ENCODE results near the gene FAM151B.
A peak's percentile ranks its signal among the peaks of the same experiment; 100 is the strongest.
"Not testable (repeated sequence)": the region's sequence is repeated elsewhere in the genome, so short reads cannot be mapped to it uniquely, and the experiment has no call there.

The FAM151B gene

GRCh38 chr5:80541392-80541791, 53.5 kb downstream of the FAM151B start:
- Mint-ChIP-seq H3K27me3 (no peaks in the 10 kb centered on the region), H3K9me3 (peaks cover 5% of the 10 kb centered on the region in 2 donors), H3K4me1 (no peaks in the 10 kb centered on the region), H3K27ac (no peak overlapping the region), H3K4me3 (no peak overlapping the region), H3K36me3 (peaks cover 0 to 1% of the 10 kb centered on the region in 2 donors)
- ATAC-seq (replicated peaks) (no peak), DNase-seq (no peak)

GRCh38 chr5:80554646-80555045, 66.7 kb downstream of the FAM151B start:
- Mint-ChIP-seq H3K27ac (no peak overlapping the region), H3K9me3 (peaks cover 0 to 1% of the 10 kb centered on the region in 2 donors), H3K4me3 (no peak overlapping the region), H3K27me3 (peaks cover 26 to 38% of the 10 kb centered on the region in 2 donors), H3K4me1 (no peaks in the 10 kb centered on the region), H3K36me3 (no peaks in the 10 kb centered on the region)
- ATAC-seq (replicated peaks) (no peak), DNase-seq (no peak)

- Mint-ChIP-seq H3K27ac (no peak overlapping the region), H3K36me3 (no peaks in the 10 kb centered on the region), H3K4me1 (no peaks in the 10 kb centered on the region), H3K4me3 (no peak overlapping the region), H3K27me3 (peaks cover 26 to 38% of the 10 kb centered on the region in 2 donors), H3K9me3 (peaks cover 0 to 1% of the 10 kb centered on the region in 2 donors)
- DNase-seq (no peak), ATAC-seq (replicated peaks) (no peak)
Measured at GRCh38 chr5:80555099-80555498, 67.2 kb downstream of the FAM151B start.

- H3K4me3 Mint-ChIP-seq = no peak overlapping the region
- peaks cover 19 to 28% of the 10 kb centered on the region in 2 donors for H3K27me3 Mint-ChIP-seq
- DNase-seq (no peak), ATAC-seq (replicated peaks) (no peak)
- no peaks in the 10 kb centered on the region for H3K4me1 Mint-ChIP-seq
- no peaks in the 10 kb centered on the region for H3K9me3 Mint-ChIP-seq
- H3K36me3 Mint-ChIP-seq = no peaks in the 10 kb centered on the region
- no peak overlapping the region for H3K27ac Mint-ChIP-seq
Measured at GRCh38 chr5:80559244-80559643, 71.3 kb downstream of the FAM151B start.

- H3K27ac Mint-ChIP-seq = no peak overlapping the region
- H3K4me3 Mint-ChIP-seq = no peak overlapping the region
- H3K36me3 Mint-ChIP-seq = no peaks in the 10 kb centered on the region
- peaks cover 32 to 38% of the 10 kb centered on the region in 2 donors for H3K27me3 Mint-ChIP-seq
- DNase-seq (no peak), ATAC-seq (replicated peaks) (no peak)
- no peaks in the 10 kb centered on the region for H3K9me3 Mint-ChIP-seq
- H3K4me1 Mint-ChIP-seq = peaks cover 0 to 6% of the 10 kb centered on the region in 2 donors
Measured at GRCh38 chr5:80565330-80565729, 77.4 kb downstream of the FAM151B start.

- Mint-ChIP-seq H3K9me3 (no peaks in the 10 kb centered on the region), H3K4me3 (no peak overlapping the region), H3K27me3 (peaks cover 45 to 53% of the 10 kb centered on the region in 2 donors), H3K27ac (no peak overlapping the region), H3K4me1 (peaks cover 2 to 10% of the 10 kb centered on the region in 2 donors), H3K36me3 (no peaks in the 10 kb centered on the region)
- DNase-seq = no peak
- no peak for ATAC-seq (replicated peaks)
Measured at GRCh38 chr5:80566711-80567259, 78.9 kb downstream of the FAM151B start.

GRCh38 chr5:80568251-80568650, 80.4 kb downstream of the FAM151B start:
- no peak overlapping the region for H3K4me3 Mint-ChIP-seq
- peaks cover 2 to 10% of the 10 kb centered on the region in 2 donors for H3K4me1 Mint-ChIP-seq
- peaks cover 0 to 3% of the 10 kb centered on the region in 2 donors for H3K9me3 Mint-ChIP-seq
- DNase-seq = no peak
- peaks cover 58 to 61% of the 10 kb centered on the region in 2 donors for H3K27me3 Mint-ChIP-seq
- H3K36me3 Mint-ChIP-seq = no peaks in the 10 kb centered on the region
- no peak overlapping the region for H3K27ac Mint-ChIP-seq
- ATAC-seq (replicated peaks) = no peak

- peak overlapping the region in 1 of 2 donors; percentile 76 for H3K4me3 Mint-ChIP-seq
- peaks cover 62 to 70% of the 10 kb centered on the region in 2 donors for H3K27me3 Mint-ChIP-seq
- H3K36me3 Mint-ChIP-seq = no peaks in the 10 kb centered on the region
- peaks cover 0 to 3% of the 10 kb centered on the region in 2 donors for H3K9me3 Mint-ChIP-seq
- H3K4me1 Mint-ChIP-seq = peaks cover 2 to 10% of the 10 kb centered on the region in 2 donors
- DNase-seq (peak; percentile 3), ATAC-seq (replicated peaks) (no peak)
- no peak overlapping the region for H3K27ac Mint-ChIP-seq
Measured at GRCh38 chr5:80569086-80569960, 81.4 kb downstream of the FAM151B start.

- peaks cover 0 to 3% of the 10 kb centered on the region in 2 donors for H3K9me3 Mint-ChIP-seq
- peak; percentile 57 to 62 for ATAC-seq (replicated peaks)
Measured at GRCh38 chr5:80569961-80570786, 82.3 kb downstream of the FAM151B start, which contains the start of gene ANKRD34B. ANKRD34B (minus strand) TSS chr5:80570280; CDS start chr5:80560019, 10,261 bp downstream.

GRCh38 chr5:80573062-80573461, 85.2 kb downstream of the FAM151B start:
- Mint-ChIP-seq H3K4me3 (no peak overlapping the region), H3K27ac (no peak overlapping the region), H3K27me3 (peaks cover 53 to 70% of the 10 kb centered on the region in 2 donors), H3K9me3 (peaks cover 0 to 3% of the 10 kb centered on the region in 2 donors), H3K4me1 (peaks cover 2 to 10% of the 10 kb centered on the region in 2 donors), H3K36me3 (no peaks in the 10 kb centered on the region)
- no peak for DNase-seq
- ATAC-seq (replicated peaks) = no peak

More at GRCh38 chr5:80569961-80570786, 82.3 kb downstream of the FAM151B start, which contains the start of gene ANKRD34B:
- no peak for DNase-seq
- peak within 1 kb of the TSS; percentile 65 to 76 for H3K4me3 Mint-ChIP-seq
- no peak within 1 kb of the TSS for H3K27ac Mint-ChIP-seq
- H3K36me3 Mint-ChIP-seq = no peaks in the 10 kb centered on the region
- peaks cover 64 to 71% of the 10 kb centered on the region in 2 donors for H3K27me3 Mint-ChIP-seq
- H3K4me1 Mint-ChIP-seq = peaks cover 2 to 10% of the 10 kb centered on the region in 2 donors

- Mint-ChIP-seq H3K4me1 (no peaks in the 10 kb centered on the region), H3K36me3 (no peaks in the 10 kb centered on the region), H3K27me3 (peaks cover 35 to 50% of the 10 kb centered on the region in 2 donors), H3K27ac (no peak overlapping the region), H3K4me3 (no peak overlapping the region), H3K9me3 (peaks cover 4 to 6% of the 10 kb centered on the region in 2 donors)
- ATAC-seq (replicated peaks) = peak in 1 of 2 donors; percentile 18
- DNase-seq = no peak
Measured at GRCh38 chr5:80576383-80576782, 88.5 kb downstream of the FAM151B start.

GRCh38 chr5:80577707-80578106, 89.8 kb downstream of the FAM151B start:
- no peak for ATAC-seq (replicated peaks)
- peaks cover 23 to 37% of the 10 kb centered on the region in 2 donors for H3K27me3 Mint-ChIP-seq
- H3K9me3 Mint-ChIP-seq = peaks cover 4 to 5% of the 10 kb centered on the region in 2 donors
- no peaks in the 10 kb centered on the region for H3K36me3 Mint-ChIP-seq
- no peak overlapping the region for H3K4me3 Mint-ChIP-seq
- H3K27ac Mint-ChIP-seq = no peak overlapping the region
- no peaks in the 10 kb centered on the region for H3K4me1 Mint-ChIP-seq
- DNase-seq = no peak

- Mint-ChIP-seq H3K9me3 (peaks cover 3 to 4% of the 10 kb centered on the region in 2 donors), H3K27ac (no peak overlapping the region), H3K27me3 (peaks cover 16 to 25% of the 10 kb centered on the region in 2 donors), H3K4me3 (no peak overlapping the region), H3K36me3 (no peaks in the 10 kb centered on the region), H3K4me1 (no peaks in the 10 kb centered on the region)
- no peak for ATAC-seq (replicated peaks)
- DNase-seq = no peak
Measured at GRCh38 chr5:80579050-80579449, 91.2 kb downstream of the FAM151B start.

- not testable (repeated sequence) for H3K9me3 Mint-ChIP-seq; H3K36me3 Mint-ChIP-seq; DNase-seq; H3K27ac Mint-ChIP-seq; H3K4me1 Mint-ChIP-seq; ATAC-seq (replicated peaks); H3K4me3 Mint-ChIP-seq
- H3K27me3 Mint-ChIP-seq = peaks cover 8 to 23% of the 10 kb centered on the region in 2 donors
Measured at GRCh38 chr5:80580291-80580690, 92.4 kb downstream of the FAM151B start.

Data from stimulated activated naive B cell treated with anti-CD40 and anti-IgM and Interleukin-4, amounts not matched to agents 10 μg/mL and 1 μg/mL and 100 μg/mL, for 72 hours (primary cell).